GM19035 (cell line): Measurements from ENCODE around the gene KLF7.
"Not testable (repeated sequence)": the region's sequence is repeated elsewhere in the genome, so short reads cannot be mapped to it uniquely, and the experiment has no call there.

Experiments
- ATAC-seq: cut with Tn5 transposase; IDR thresholded peaks from one replicate; pipeline ENCODE4 v1.9.1; 2021; ENCODE audit not compliant: unreplicated experiment

Gene KLF7

GRCh38 chr2:207067473-207067872 lies 98.3 kb downstream of the KLF7 start:
- ATAC-seq, result no peak

- ATAC-seq, result no peak
Observed at GRCh38 chr2:207066791-207067460, 98.8 kb downstream of the KLF7 start.

- ATAC-seq, result no peak
Observed at GRCh38 chr2:207066166-207066565, 99.6 kb downstream of the KLF7 start.

- no peak for ATAC-seq
Observed at GRCh38 chr2:207064128-207064690, 101.5 kb downstream of the KLF7 start.

GRCh38 chr2:207061181-207061580 lies 104.6 kb downstream of the KLF7 start:
- ATAC-seq, result no peak

- ATAC-seq, result no peak
Observed at GRCh38 chr2:207055257-207055656, 110.5 kb downstream of the KLF7 start.

GRCh38 chr2:207054521-207054920 lies 111.2 kb downstream of the KLF7 start:
- no peak for ATAC-seq

GRCh38 chr2:207051385-207051965 lies 114.3 kb downstream of the KLF7 start:
- ATAC-seq, result no peak

- no peak for ATAC-seq
Observed at GRCh38 chr2:207049122-207049521, 116.6 kb downstream of the KLF7 start.

GRCh38 chr2:207048416-207048815 lies 117.3 kb downstream of the KLF7 start:
- no peak for ATAC-seq

- no peak for ATAC-seq
Observed at GRCh38 chr2:207046724-207047123, 119.0 kb downstream of the KLF7 start.

- ATAC-seq, result no peak
Observed at GRCh38 chr2:207045531-207045930, 120.2 kb downstream of the KLF7 start.

- ATAC-seq, result no peak
Observed at GRCh38 chr2:207044379-207045362, 121.1 kb downstream of the KLF7 start.

GRCh38 chr2:207042841-207043240 lies 122.9 kb downstream of the KLF7 start:
- ATAC-seq, result no peak

- ATAC-seq, result no peak
Observed at GRCh38 chr2:207041786-207042554, 123.8 kb downstream of the KLF7 start.

GRCh38 chr2:207041279-207041678 lies 124.5 kb downstream of the KLF7 start:
- ATAC-seq, result no peak

GRCh38 chr2:207040696-207041095 lies 125.1 kb downstream of the KLF7 start:
- ATAC-seq, result no peak

GRCh38 chr2:207039225-207039624 lies 126.5 kb downstream of the KLF7 start:
- no peak for ATAC-seq

GRCh38 chr2:207038299-207038698 lies 127.4 kb downstream of the KLF7 start:
- ATAC-seq, result no peak

- no peak for ATAC-seq
Observed at GRCh38 chr2:207037896-207038295, 127.9 kb downstream of the KLF7 start.

GRCh38 chr2:207037023-207037422 lies 128.7 kb downstream of the KLF7 start:
- ATAC-seq, result not testable (repeated sequence)
